ENCODE data around the gene IQSEC3.

IQSEC3 gene

GRCh38 chr12:164207-164606 is 97.6 kb downstream of the IQSEC3 start (continued):
- TF ChIP-seq PRDM2 (tag by site-specific recombination; IDR thresholded peaks at IDR 0.05; ENCODE audit: borderline replicate concordance), result no peak; the same call in 1 of the 2 replicates
- no peak for TF ChIP-seq ZNF423 (tag by site-specific recombination; IDR thresholded peaks at IDR 0.05)
- TF ChIP-seq ZBTB20 (tag by site-specific recombination; IDR thresholded peaks at IDR 0.05), result no peak
- no peak for TF ChIP-seq ZNF302 (tag by site-specific recombination; IDR thresholded peaks at IDR 0.05; ENCODE audit: low read depth)
- TF ChIP-seq HOXA7 (CRISPR knock-in tag; IDR thresholded peaks at IDR 0.05; ENCODE audit: borderline replicate concordance), result no peak
- TF ChIP-seq PRDM1 (tag by site-specific recombination; IDR thresholded peaks at IDR 0.05), result 0 out of 2 replicates have a peak, but pooled peaks have one; percentile 10
- TF ChIP-seq BCL6B (tag by site-specific recombination; IDR thresholded peaks at IDR 0.05), result no peak
- no peak for TF ChIP-seq ZNF214 (tag by site-specific recombination; IDR thresholded peaks at IDR 0.05; ENCODE audit: borderline replicate concordance)
- no peak for TF ChIP-seq ZNF248 (tag by site-specific recombination; IDR thresholded peaks at IDR 0.05)
- peak; percentile 95 for TF ChIP-seq ZIC2 (tag by site-specific recombination; IDR thresholded peaks at IDR 0.05)
- no peak for TF ChIP-seq ZNF202 (tag by site-specific recombination; IDR thresholded peaks at IDR 0.05; ENCODE audit: borderline replicate concordance)
- no peak for TF ChIP-seq KLF9 (tag by site-specific recombination; IDR thresholded peaks at IDR 0.05; ENCODE audit: low read depth)
- TF ChIP-seq ZNF449 (tag by site-specific recombination; IDR thresholded peaks at IDR 0.05), result no peak
- TF ChIP-seq ZNF670 (tag by site-specific recombination; IDR thresholded peaks at IDR 0.05; ENCODE audit: low read depth), result no peak
- TF ChIP-seq ZNF529 (tag by site-specific recombination; IDR thresholded peaks at IDR 0.05; ENCODE audit: insufficient replicate concordance), result no peak
- no peak for TF ChIP-seq ZNF280C (tag by site-specific recombination; IDR thresholded peaks at IDR 0.05)
- TF ChIP-seq ZNF157 (tag by site-specific recombination; IDR thresholded peaks at IDR 0.05), result no peak
- TF ChIP-seq ZNF660 (tag by site-specific recombination; IDR thresholded peaks at IDR 0.05), result no peak
- no peak for TF ChIP-seq ZNF266 (tag by site-specific recombination; IDR thresholded peaks at IDR 0.05; ENCODE audit: low read depth)
- TF ChIP-seq ZNF596 (tag by site-specific recombination; IDR thresholded peaks at IDR 0.05), result no peak
- TF ChIP-seq GFI1B (tag by site-specific recombination; IDR thresholded peaks at IDR 0.05), result no peak
- no peak for TF ChIP-seq PATZ1 (tag by site-specific recombination; IDR thresholded peaks at IDR 0.05)
- no peak for TF ChIP-seq PRDM10 (tag by site-specific recombination; IDR thresholded peaks at IDR 0.05)
